ENCODE measurements around the gene SYNE2.

Gene SYNE2

GRCh38 chr14:63960926-63961567 lies 108.2 kb downstream of the SYNE2 start:
- no peak overlapping the region for H3K4me3 ChIP-seq (ENCODE audit: low read depth, low read length)

GRCh38 chr14:63962906-63963305 lies 110.1 kb downstream of the SYNE2 start:
- no peak overlapping the region for H3K4me3 ChIP-seq (ENCODE audit: low read depth, low read length)

- H3K4me3 ChIP-seq (ENCODE audit: low read depth, low read length) = no peak overlapping the region
These were observed 110.6 kb downstream of the SYNE2 start for GRCh38 chr14:63963439-63963838.

- H3K4me3 ChIP-seq (ENCODE audit: low read depth, low read length) = no peak overlapping the region
These were observed 111.3 kb downstream of the SYNE2 start for GRCh38 chr14:63964113-63964512.

- no peak overlapping the region for H3K4me3 ChIP-seq (ENCODE audit: low read depth, low read length)
These were observed 113.6 kb downstream of the SYNE2 start for GRCh38 chr14:63966407-63966806.

GRCh38 chr14:63972323-63972932 lies 119.6 kb downstream of the SYNE2 start:
- H3K4me3 ChIP-seq (ENCODE audit: low read depth, low read length) = no peak overlapping the region

- H3K4me3 ChIP-seq (ENCODE audit: low read depth, low read length) = no peak overlapping the region
These were observed 121.4 kb downstream of the SYNE2 start for GRCh38 chr14:63974176-63974575.

GRCh38 chr14:63981569-63981968 lies 128.8 kb downstream of the SYNE2 start:
- H3K4me3 ChIP-seq (ENCODE audit: low read depth, low read length) = no peak overlapping the region

- H3K4me3 ChIP-seq (ENCODE audit: low read depth, low read length) = no peak overlapping the region
These were observed 129.4 kb downstream of the SYNE2 start for GRCh38 chr14:63982156-63982555.

- H3K4me3 ChIP-seq (ENCODE audit: low read depth, low read length) = no peak overlapping the region
These were observed 129.8 kb downstream of the SYNE2 start for GRCh38 chr14:63982629-63983028.

- H3K4me3 ChIP-seq (ENCODE audit: low read depth, low read length) = no peak overlapping the region
These were observed 134.2 kb downstream of the SYNE2 start for GRCh38 chr14:63986789-63987533.

GRCh38 chr14:63988579-63988978 lies 135.8 kb downstream of the SYNE2 start:
- H3K4me3 ChIP-seq (ENCODE audit: low read depth, low read length) = no peak overlapping the region

GRCh38 chr14:63991833-63992232 lies 139.0 kb downstream of the SYNE2 start:
- no peak overlapping the region for H3K4me3 ChIP-seq (ENCODE audit: low read depth, low read length)

- no peak overlapping the region for H3K4me3 ChIP-seq (ENCODE audit: low read depth, low read length)
These were observed 140.1 kb downstream of the SYNE2 start for GRCh38 chr14:63992858-63993257.

GRCh38 chr14:63993992-63994391 lies 141.2 kb downstream of the SYNE2 start:
- H3K4me3 ChIP-seq (ENCODE audit: low read depth, low read length) = no peak overlapping the region

GRCh38 chr14:63995285-63995684 lies 142.5 kb downstream of the SYNE2 start:
- no peak overlapping the region for H3K4me3 ChIP-seq (ENCODE audit: low read depth, low read length)

- no peak overlapping the region for H3K4me3 ChIP-seq (ENCODE audit: low read depth, low read length)
These were observed 143.2 kb downstream of the SYNE2 start for GRCh38 chr14:63996016-63996415.

- H3K4me3 ChIP-seq (ENCODE audit: low read depth, low read length) = no peak overlapping the region
These were observed 143.9 kb downstream of the SYNE2 start for GRCh38 chr14:63996625-63997220.

GRCh38 chr14:64000749-64001148 lies 147.9 kb downstream of the SYNE2 start:
- H3K4me3 ChIP-seq (ENCODE audit: low read depth, low read length) = no peak overlapping the region

GRCh38 chr14:64005822-64006221 lies 153.0 kb downstream of the SYNE2 start:
- no peak overlapping the region for H3K4me3 ChIP-seq (ENCODE audit: low read depth, low read length)

- no peak overlapping the region for H3K4me3 ChIP-seq (ENCODE audit: low read depth, low read length)
These were observed 155.2 kb downstream of the SYNE2 start for GRCh38 chr14:64008016-64008415.

GRCh38 chr14:64012003-64012402 lies 159.2 kb downstream of the SYNE2 start:
- H3K4me3 ChIP-seq (ENCODE audit: low read depth, low read length) = no peak overlapping the region

Measured in iPS-11a (cell line).